Measurements from ENCODE around the gene MORN1. TPM values are rescaled to one million over a fixed set of nuclear protein-coding genes. Genes with fewer than 3 reads are reported as not detected.
"Not testable (repeated sequence)": the region's sequence is repeated elsewhere in the genome, so short reads cannot be mapped to it uniquely, and the experiment has no call there.

The MORN1 gene
- total RNA-seq, 1 experiment from 2014 or later: 12.7 TPM

GRCh38 chr1:2302292-2302925, 88.9 kb downstream of the MORN1 start:
- Histone ChIP-seq H3K27me3 (ENCODE audit: control insufficient read depth, insufficient read depth, low read length) (no peaks in the 10 kb centered on the region), H3K36me3 (replicated peaks; ENCODE audit: control insufficient read depth, insufficient read depth, low read length) (peaks cover 10% of the 10 kb centered on the region), H3K4me3 (ENCODE audit: insufficient read depth, low read depth, low read length) (no peak overlapping the region)
- DNase-seq: no peak

- Histone ChIP-seq H3K4me3 (ENCODE audit: insufficient read depth, low read depth, low read length) (no peak overlapping the region), H3K36me3 (replicated peaks; ENCODE audit: control insufficient read depth, insufficient read depth, low read length) (peaks cover 8% of the 10 kb centered on the region), H3K27me3 (ENCODE audit: control insufficient read depth, insufficient read depth, low read length) (no peaks in the 10 kb centered on the region)
- DNase-seq: no peak
Measured at GRCh38 chr1:2301607-2302291, 89.6 kb downstream of the MORN1 start.

GRCh38 chr1:2300851-2301606, 90.3 kb downstream of the MORN1 start:
- H3K27me3 ChIP-seq (ENCODE audit: control insufficient read depth, insufficient read depth, low read length): no peaks in the 10 kb centered on the region
- peaks cover 8% of the 10 kb centered on the region for H3K36me3 ChIP-seq (replicated peaks; ENCODE audit: control insufficient read depth, insufficient read depth, low read length)
- DNase-seq: no peak
- no peak overlapping the region for H3K4me3 ChIP-seq (ENCODE audit: insufficient read depth, low read depth, low read length)

- no peak overlapping the region for H3K4me3 ChIP-seq (ENCODE audit: insufficient read depth, low read depth, low read length)
- DNase-seq: no peak
- peaks cover 8% of the 10 kb centered on the region for H3K36me3 ChIP-seq (replicated peaks; ENCODE audit: control insufficient read depth, insufficient read depth, low read length)
- H3K27me3 ChIP-seq (ENCODE audit: control insufficient read depth, insufficient read depth, low read length): no peaks in the 10 kb centered on the region
Measured at GRCh38 chr1:2300004-2300771, 91.2 kb downstream of the MORN1 start.

GRCh38 chr1:2299131-2299627, 92.2 kb downstream of the MORN1 start:
- H3K36me3 ChIP-seq (replicated peaks; ENCODE audit: control insufficient read depth, insufficient read depth, low read length): peaks cover 3% of the 10 kb centered on the region; the same call in 1 of the 2 replicates
- H3K27me3 ChIP-seq (ENCODE audit: control insufficient read depth, insufficient read depth, low read length): no peaks in the 10 kb centered on the region
- no peak overlapping the region for H3K4me3 ChIP-seq (ENCODE audit: insufficient read depth, low read depth, low read length)
- no peak for DNase-seq

- peaks cover 2% of the 10 kb centered on the region; the same call in 1 of the 2 replicates for H3K36me3 ChIP-seq (replicated peaks; ENCODE audit: control insufficient read depth, insufficient read depth, low read length)
- no peaks in the 10 kb centered on the region for H3K27me3 ChIP-seq (ENCODE audit: control insufficient read depth, insufficient read depth, low read length)
- no peak overlapping the region for H3K4me3 ChIP-seq (ENCODE audit: insufficient read depth, low read depth, low read length)
- DNase-seq: no peak
Measured at GRCh38 chr1:2298685-2299084, 92.7 kb downstream of the MORN1 start.

GRCh38 chr1:2297246-2298011, 93.9 kb downstream of the MORN1 start:
- H3K36me3 ChIP-seq (replicated peaks; ENCODE audit: control insufficient read depth, insufficient read depth, low read length): no peaks in the 10 kb centered on the region
- H3K4me3 ChIP-seq (ENCODE audit: insufficient read depth, low read depth, low read length): no peak overlapping the region
- no peaks in the 10 kb centered on the region for H3K27me3 ChIP-seq (ENCODE audit: control insufficient read depth, insufficient read depth, low read length)
- DNase-seq: no peak

- no peaks in the 10 kb centered on the region for H3K27me3 ChIP-seq (ENCODE audit: control insufficient read depth, insufficient read depth, low read length)
- no peak for DNase-seq
- no peak overlapping the region for H3K4me3 ChIP-seq (ENCODE audit: insufficient read depth, low read depth, low read length)
- H3K36me3 ChIP-seq (replicated peaks; ENCODE audit: control insufficient read depth, insufficient read depth, low read length): no peaks in the 10 kb centered on the region
Measured at GRCh38 chr1:2296614-2297013, 94.7 kb downstream of the MORN1 start.

- not testable (repeated sequence) for H3K4me3 ChIP-seq (ENCODE audit: insufficient read depth, low read depth, low read length); H3K36me3 ChIP-seq (replicated peaks; ENCODE audit: control insufficient read depth, insufficient read depth, low read length); DNase-seq; H3K27me3 ChIP-seq (ENCODE audit: control insufficient read depth, insufficient read depth, low read length)
Measured at GRCh38 chr1:2296211-2296610, 95.1 kb downstream of the MORN1 start.

GRCh38 chr1:2295526-2295925, 95.8 kb downstream of the MORN1 start:
- Histone ChIP-seq H3K27me3 (ENCODE audit: control insufficient read depth, insufficient read depth, low read length) (no peaks in the 10 kb centered on the region), H3K36me3 (replicated peaks; ENCODE audit: control insufficient read depth, insufficient read depth, low read length) (no peaks in the 10 kb centered on the region), H3K4me3 (ENCODE audit: insufficient read depth, low read depth, low read length) (no peak overlapping the region)
- no peak for DNase-seq

GRCh38 chr1:2294725-2295078, 96.7 kb downstream of the MORN1 start:
- no peaks in the 10 kb centered on the region for H3K27me3 ChIP-seq (ENCODE audit: control insufficient read depth, insufficient read depth, low read length)
- DNase-seq: no peak
- H3K4me3 ChIP-seq (ENCODE audit: insufficient read depth, low read depth, low read length): no peak overlapping the region
- H3K36me3 ChIP-seq (replicated peaks; ENCODE audit: control insufficient read depth, insufficient read depth, low read length): no peaks in the 10 kb centered on the region

- Histone ChIP-seq H3K36me3 (replicated peaks; ENCODE audit: control insufficient read depth, insufficient read depth, low read length) (no peaks in the 10 kb centered on the region), H3K27me3 (ENCODE audit: control insufficient read depth, insufficient read depth, low read length) (no peaks in the 10 kb centered on the region), H3K4me3 (ENCODE audit: insufficient read depth, low read depth, low read length) (no peak overlapping the region)
- DNase-seq: no peak
Measured at GRCh38 chr1:2294033-2294724, 97.2 kb downstream of the MORN1 start.

- H3K27me3 ChIP-seq (ENCODE audit: control insufficient read depth, insufficient read depth, low read length): no peaks in the 10 kb centered on the region
- DNase-seq: no peak
- no peak overlapping the region for H3K4me3 ChIP-seq (ENCODE audit: insufficient read depth, low read depth, low read length)
Measured at GRCh38 chr1:2292725-2293450, 98.5 kb downstream of the MORN1 start.

More at GRCh38 chr1:2292725-2293450, 98.5 kb downstream of the MORN1 start:
- H3K36me3 ChIP-seq (replicated peaks; ENCODE audit: control insufficient read depth, insufficient read depth, low read length): no peaks in the 10 kb centered on the region
